SU-DHL-6 (cell line): ENCODE measurements around the gene MYO1D.

Experiments used
- H2AFZ ChIP-seq: fragments of 200-600 bp; sonication (generic); 2 replicates; pipeline ENCODE4 v1.6.1; 2014; ENCODE audit warnings: low read depth, mild to moderate bottlenecking, moderate library complexity, mixed read lengths, antibody characterized with exemption, low read length; ENCODE audit not compliant: severe bottlenecking
- H3F3A ChIP-seq: fragments of 200-600 bp; shearing (Covaris generic); 2 replicates; pipeline ENCODE4 v1.6.0; 2016; ENCODE audit warnings: antibody characterized with exemption, mild to moderate bottlenecking; ENCODE audit not compliant: insufficient read depth
- H3K27ac ChIP-seq: fragments of 200-600 bp; sonication (generic); 2 replicates; pipeline ENCODE4 v1.5.1; 2016; ENCODE audit warnings: low read depth, mild to moderate bottlenecking, low read length, moderate library complexity, mixed read lengths
- H3K27me3 ChIP-seq: fragments of 200-600 bp; sonication (generic), shearing (Covaris generic); 2 replicates; pipeline ENCODE4 v1.6.0; 2014; ENCODE audit warnings: mild to moderate bottlenecking, low read length
- H3K36me3 ChIP-seq: fragments of 200-600 bp; sonication (generic); 2 replicates; pipeline ENCODE4 v1.6.1; 2014; ENCODE audit warnings: mild to moderate bottlenecking, low read length, mixed read lengths
- H3K4me2 ChIP-seq: fragments of 300-600, 200-600 bp; shearing (Covaris generic), sonication (generic); 2 replicates; pipeline ENCODE4 v1.6.0; 2014; ENCODE audit warnings: low read length, low read depth, mild to moderate bottlenecking; ENCODE audit not compliant: poor library complexity, severe bottlenecking
- H3K4me3 ChIP-seq: fragments of 200-600 bp; sonication (generic); 2 replicates; pipeline ENCODE4 v1.5.1; 2014; ENCODE audit warnings: antibody characterized with exemption, low read length, mild to moderate bottlenecking, mixed read lengths; ENCODE audit not compliant: insufficient read depth, poor library complexity, severe bottlenecking
- H3K79me2 ChIP-seq: fragments of 200-600 bp; sonication (generic); 2 replicates; pipeline ENCODE4 v1.6.1; 2014; ENCODE audit warnings: mild to moderate bottlenecking, low read length, moderate library complexity; ENCODE audit not compliant: insufficient read depth
- H3K9ac ChIP-seq: fragments of 200-600 bp; sonication (generic); 2 replicates; pipeline ENCODE4 v1.7.0; 2014; ENCODE audit warnings: mild to moderate bottlenecking, low read length
- H3K9me2 ChIP-seq: fragments of 200-600 bp; sonication (generic); replicated peaks from 2 replicates; pipeline ENCODE4 v1.6.1; 2014; ENCODE audit warnings: low read length; ENCODE audit not compliant: insufficient read depth
- H3K9me3 ChIP-seq: fragments of 200-600 bp; sonication (generic); 2 replicates; pipeline ENCODE4 v1.6.1; 2014; ENCODE audit warnings: low read length, mixed read lengths; ENCODE audit not compliant: insufficient read depth
- H4K20me1 ChIP-seq: fragments of 200-600 bp; sonication (generic); 2 replicates; pipeline ENCODE4 v1.6.1; 2014; ENCODE audit warnings: low read depth, mild to moderate bottlenecking, antibody characterized with exemption, low read length, moderate library complexity, mixed read lengths
- EZH2phosphoT487 ChIP-seq: fragments of 200-600 bp; sonication (generic), shearing (Covaris generic); conservative IDR thresholded peaks from 2 replicates; pipeline ENCODE4 v1.6.1; 2018; ENCODE audit warnings: mild to moderate bottlenecking, antibody characterized with exemption, low read length, moderate library complexity, mixed read lengths
- TF ChIP-seq, protein P1 (sequence below): fragments of 200-600 bp; sonication (generic); IDR thresholded peaks from one replicate; pipeline ENCODE4 v1.5.1; 2017; ENCODE audit warnings: antibody characterized with exemption, mild to moderate bottlenecking, low read length, moderate library complexity; ENCODE audit not compliant: insufficient read depth, poor library complexity, severe bottlenecking

MYO1D gene

GRCh38 chr17:32610943-32611342 is 266.0 kb downstream of the MYO1D start:
- Histone ChIP-seq H2AFZ (no peak overlapping the region), H3K79me2 (no peaks in the 10 kb centered on the region), H3K27me3 (no peaks in the 10 kb centered on the region), H3K36me3 (no peaks in the 10 kb centered on the region), H3K4me2 (no peak overlapping the region), H3K9me3 (no peaks in the 10 kb centered on the region), H3K9ac (no peak overlapping the region), H4K20me1 (no peaks in the 10 kb centered on the region), H3K9me2 (no peaks in the 10 kb centered on the region), H3K27ac (no peak overlapping the region), H3F3A (no peaks in the 10 kb centered on the region), H3K4me3 (no peak overlapping the region)
- TF ChIP-seq EZH2phosphoT487: no peak
- TF ChIP-seq, protein P1, sequence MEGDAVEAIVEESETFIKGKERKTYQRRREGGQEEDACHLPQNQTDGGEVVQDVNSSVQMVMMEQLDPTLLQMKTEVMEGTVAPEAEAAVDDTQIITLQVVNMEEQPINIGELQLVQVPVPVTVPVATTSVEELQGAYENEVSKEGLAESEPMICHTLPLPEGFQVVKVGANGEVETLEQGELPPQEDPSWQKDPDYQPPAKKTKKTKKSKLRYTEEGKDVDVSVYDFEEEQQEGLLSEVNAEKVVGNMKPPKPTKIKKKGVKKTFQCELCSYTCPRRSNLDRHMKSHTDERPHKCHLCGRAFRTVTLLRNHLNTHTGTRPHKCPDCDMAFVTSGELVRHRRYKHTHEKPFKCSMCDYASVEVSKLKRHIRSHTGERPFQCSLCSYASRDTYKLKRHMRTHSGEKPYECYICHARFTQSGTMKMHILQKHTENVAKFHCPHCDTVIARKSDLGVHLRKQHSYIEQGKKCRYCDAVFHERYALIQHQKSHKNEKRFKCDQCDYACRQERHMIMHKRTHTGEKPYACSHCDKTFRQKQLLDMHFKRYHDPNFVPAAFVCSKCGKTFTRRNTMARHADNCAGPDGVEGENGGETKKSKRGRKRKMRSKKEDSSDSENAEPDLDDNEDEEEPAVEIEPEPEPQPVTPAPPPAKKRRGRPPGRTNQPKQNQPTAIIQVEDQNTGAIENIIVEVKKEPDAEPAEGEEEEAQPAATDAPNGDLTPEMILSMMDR: no peak

DNA sequence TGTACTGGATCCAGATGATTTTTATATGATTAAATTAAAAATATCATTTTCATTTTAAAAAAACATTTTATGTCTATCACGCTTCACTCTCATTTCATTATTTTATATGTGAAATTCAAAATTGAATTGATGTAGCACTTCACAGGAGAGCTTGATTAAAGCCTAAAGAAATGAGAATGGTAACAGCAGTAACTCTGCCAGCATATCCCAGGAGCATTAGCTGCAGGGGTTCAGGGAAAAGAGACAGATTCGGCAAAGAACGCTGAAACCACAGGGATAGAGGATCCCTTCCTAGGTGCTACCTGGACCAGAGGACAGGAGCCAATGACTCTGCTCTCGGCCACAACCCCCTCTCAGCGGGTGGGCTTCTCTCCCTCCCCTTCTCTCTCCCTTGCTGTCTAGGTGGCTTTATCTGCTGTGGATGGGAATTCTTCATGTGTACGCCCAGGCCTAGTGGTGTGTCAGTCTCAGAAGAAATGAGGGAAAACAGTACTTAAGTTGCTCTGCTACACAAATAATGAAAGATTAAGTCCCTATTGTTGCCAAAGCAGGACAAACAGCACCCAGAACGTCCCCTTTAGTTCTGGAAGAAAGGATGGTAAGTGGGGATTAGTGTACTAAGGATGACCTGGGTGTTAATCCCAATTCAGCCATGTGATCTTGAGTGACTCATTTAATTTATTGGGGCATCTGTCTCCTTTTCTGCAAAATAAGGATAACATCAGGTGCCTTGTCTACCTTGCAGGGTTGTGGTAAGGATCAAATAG is 266.9 kb downstream of the MYO1D start:
- Histone ChIP-seq H3K27me3 (no peaks in the 10 kb centered on the region), H2AFZ (no peak overlapping the region), H3F3A (no peaks in the 10 kb centered on the region), H3K4me2 (no peak overlapping the region), H3K36me3 (no peaks in the 10 kb centered on the region), H3K9me2 (no peaks in the 10 kb centered on the region), H3K9me3 (no peaks in the 10 kb centered on the region), H4K20me1 (no peaks in the 10 kb centered on the region), H3K4me3 (no peak overlapping the region), H3K27ac (no peak overlapping the region), H3K79me2 (no peaks in the 10 kb centered on the region), H3K9ac (no peak overlapping the region)
- TF ChIP-seq, protein P1: no peak
- TF ChIP-seq EZH2phosphoT487: no peak

DNA sequence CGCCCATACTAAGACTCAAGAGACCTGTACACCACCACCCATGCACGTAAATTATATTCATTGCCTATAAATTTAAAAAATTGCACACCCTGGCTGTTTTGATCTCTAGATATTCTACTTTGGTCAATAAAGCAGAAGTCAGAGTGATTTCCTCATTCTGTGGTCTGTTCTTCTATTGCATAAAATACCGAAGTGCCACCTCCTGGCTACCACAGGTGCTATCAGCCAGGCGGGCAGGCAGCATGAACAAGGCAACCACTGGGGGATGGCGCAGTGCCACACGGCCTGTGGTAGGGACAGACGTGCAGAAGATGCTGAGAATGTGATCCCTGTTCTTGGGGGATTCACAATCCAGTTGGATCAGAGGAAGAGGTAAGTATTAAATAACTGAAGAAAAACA is 267.8 kb downstream of the MYO1D start:
- no peak overlapping the region for H2AFZ ChIP-seq
- no peaks in the 10 kb centered on the region for H3K27me3 ChIP-seq
- H4K20me1 ChIP-seq: no peaks in the 10 kb centered on the region
- H3K4me3 ChIP-seq: no peak overlapping the region
- H3K4me2 ChIP-seq: no peak overlapping the region
- no peaks in the 10 kb centered on the region for H3K36me3 ChIP-seq
- no peak overlapping the region for H3K27ac ChIP-seq
- H3K9ac ChIP-seq: no peak overlapping the region
- no peaks in the 10 kb centered on the region for H3K9me3 ChIP-seq
- H3K79me2 ChIP-seq: no peaks in the 10 kb centered on the region
- H3K9me2 ChIP-seq: no peaks in the 10 kb centered on the region
- H3F3A ChIP-seq: no peaks in the 10 kb centered on the region
- TF ChIP-seq, protein P1: peak; percentile 80
- TF ChIP-seq EZH2phosphoT487: no peak
